Suprapubic skin (tissue), 4 donors: ENCODE data around the gene ERCC6L. TPM values are rescaled to one million over a fixed set of nuclear protein-coding genes. Genes with fewer than 3 reads are reported as not detected.

Experiments used
- DNase-seq, 2 donors: peaks; one replicate each; pipeline ENCODE4 v3.0.0-alpha.2; 2019; ENCODE audit warnings: low spot score in 2 of 2
- H3K27ac ChIP-seq: fragments of 200-600 bp; sonication (generic); one replicate; pipeline ENCODE4 v1.5.1; 2019
- H3K27me3 ChIP-seq: fragments of 200-600 bp; sonication (generic); one replicate; pipeline ENCODE4 v1.5.1; 2019
- H3K36me3 ChIP-seq: fragments of 200-600 bp; sonication (generic); one replicate; pipeline ENCODE4 v1.5.1; 2019
- H3K4me1 ChIP-seq: fragments of 200-600 bp; sonication (generic); one replicate; pipeline ENCODE4 v1.5.1; 2019
- H3K4me3 ChIP-seq: fragments of 200-600 bp; sonication (generic); one replicate; pipeline ENCODE4 v1.5.1; 2019; ENCODE audit warnings: mild to moderate bottlenecking
- H3K9me3 ChIP-seq: fragments of 200-600 bp; sonication (generic); one replicate; pipeline ENCODE4 v1.5.1; 2019
- CTCF ChIP-seq, 2 donors: fragments of 200-600 bp in 1 of 2; fragments of 450-650 bp in 1 of 2; sonication (generic) in 1 of 2; IDR thresholded peaks; one replicate each; pipeline ENCODE4 v1.5.1; 2016 to 2019; ENCODE audit warnings: antibody characterized with exemption in 2 of 2, mild to moderate bottlenecking in 1 of 2, moderate library complexity in 1 of 2
- EP300 ChIP-seq: sonication (generic); formaldehyde crosslinking; IDR thresholded peaks from one replicate; pipeline ENCODE4 v1.6.1; 2017; ENCODE audit warnings: antibody characterized with exemption
- POLR2A ChIP-seq, 2 donors: fragments of 450-650 bp; IDR thresholded peaks; one replicate each; pipeline ENCODE4 v1.6.1; 2017; ENCODE audit warnings: antibody characterized with exemption in 2 of 2, mild to moderate bottlenecking in 2 of 2, moderate library complexity in 2 of 2
- POLR2AphosphoS5 ChIP-seq, 3 donors: sonication (generic); formaldehyde crosslinking; IDR thresholded peaks; one replicate each; pipeline ENCODE4 v1.6.1; 2017; ENCODE audit warnings: antibody characterized with exemption in 3 of 3
- WGBS: methylation state at CpG from one replicate; pipeline ENCODE4 v1.1.5; 2018; 5-methylcytosine and 5-hydroxymethylcytosine counted together
- total RNA-seq, 4 donors: library from RNA; depleted of rRNA; stranded (reverse); fragments of >200 nt; gene quantifications; one replicate each; pipeline ENCODE4 v1.1.0, GENCODE V29; 2016

The ERCC6L gene
- total RNA-seq, 4 donors from 2014 or later: 0.30 to 0.68 (median 0.41) TPM

- no peak overlapping the region for H3K4me3 ChIP-seq
- H3K4me1 ChIP-seq: no peaks in the 10 kb centered on the region
- TF ChIP-seq EP300 (no peak), POLR2A (IDR thresholded peaks at IDR 0.05) (no peak), POLR2AphosphoS5 (IDR thresholded peaks at IDR 0.05) (no peak), CTCF (IDR thresholded peaks at IDR 0.05) (no peak)
- no peaks in the 10 kb centered on the region for H3K9me3 ChIP-seq
- no peaks in the 10 kb centered on the region for H3K36me3 ChIP-seq
- no peak overlapping the region for H3K27ac ChIP-seq
- no peaks in the 10 kb centered on the region for H3K27me3 ChIP-seq
- no peak for DNase-seq
- WGBS: 81% methylated on average over 4 of the region's 4 CpGs
Measured at GRCh38 chrX:72207366-72207765, 31.5 kb downstream of the ERCC6L start.

GRCh38 chrX:72205706-72206105 is 33.1 kb downstream of the ERCC6L start:
- Histone ChIP-seq H3K9me3 (no peaks in the 10 kb centered on the region), H3K4me1 (no peaks in the 10 kb centered on the region), H3K27me3 (no peaks in the 10 kb centered on the region), H3K36me3 (no peaks in the 10 kb centered on the region), H3K27ac (no peak overlapping the region), H3K4me3 (no peak overlapping the region)
- DNase-seq: no peak
- 91% methylated on average over 2 of the region's 2 CpGs for WGBS
- TF ChIP-seq EP300 (no peak), POLR2A (IDR thresholded peaks at IDR 0.05) (no peak), POLR2AphosphoS5 (IDR thresholded peaks at IDR 0.05) (no peak)

DNA sequence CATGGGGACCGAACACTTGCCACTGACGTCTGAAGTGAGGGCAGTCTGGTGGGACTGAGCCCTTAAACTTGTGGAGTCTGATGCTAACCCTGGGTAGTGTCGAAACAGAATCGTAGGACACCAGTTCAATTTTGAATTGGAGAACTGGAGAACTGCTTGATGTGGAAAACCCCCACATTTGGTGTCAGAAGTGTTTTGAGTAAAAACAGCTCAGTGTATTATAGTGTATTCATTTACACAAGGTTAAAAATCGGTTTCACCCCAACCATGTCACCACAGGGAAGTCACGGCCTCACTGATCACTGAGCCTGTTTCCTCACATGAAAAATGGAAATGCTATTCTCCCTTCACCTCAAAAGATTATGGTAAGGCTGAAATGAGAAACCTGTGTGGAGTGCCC is 35.4 kb downstream of the ERCC6L start:
- TF ChIP-seq POLR2A (IDR thresholded peaks at IDR 0.05) (no peak), CTCF (IDR thresholded peaks at IDR 0.05) (no peak), EP300 (no peak)
- H3K4me1 ChIP-seq: no peaks in the 10 kb centered on the region
- H3K27ac ChIP-seq: no peak overlapping the region
- no peaks in the 10 kb centered on the region for H3K9me3 ChIP-seq
- H3K27me3 ChIP-seq: no peaks in the 10 kb centered on the region
- WGBS: 86% methylated on average over 6 of the region's 6 CpGs
- peaks cover 7% of the 10 kb centered on the region for H3K36me3 ChIP-seq
- H3K4me3 ChIP-seq: no peak overlapping the region
- no peak for DNase-seq

- H3K4me3 ChIP-seq: no peak overlapping the region
- peaks cover 12% of the 10 kb centered on the region for H3K36me3 ChIP-seq
- WGBS: 60% methylated on average over 4 of the region's 4 CpGs
- H3K4me1 ChIP-seq: no peaks in the 10 kb centered on the region
- no peak overlapping the region for H3K27ac ChIP-seq
- no peaks in the 10 kb centered on the region for H3K27me3 ChIP-seq
- no peaks in the 10 kb centered on the region for H3K9me3 ChIP-seq
- TF ChIP-seq POLR2A (IDR thresholded peaks at IDR 0.05): no peak
- TF ChIP-seq POLR2AphosphoS5 (IDR thresholded peaks at IDR 0.05): no peak
- TF ChIP-seq EP300: no peak
- TF ChIP-seq CTCF (IDR thresholded peaks at IDR 0.05): no peak
- no peak for DNase-seq
Measured at GRCh38 chrX:72202792-72203401, 35.9 kb downstream of the ERCC6L start.

DNA sequence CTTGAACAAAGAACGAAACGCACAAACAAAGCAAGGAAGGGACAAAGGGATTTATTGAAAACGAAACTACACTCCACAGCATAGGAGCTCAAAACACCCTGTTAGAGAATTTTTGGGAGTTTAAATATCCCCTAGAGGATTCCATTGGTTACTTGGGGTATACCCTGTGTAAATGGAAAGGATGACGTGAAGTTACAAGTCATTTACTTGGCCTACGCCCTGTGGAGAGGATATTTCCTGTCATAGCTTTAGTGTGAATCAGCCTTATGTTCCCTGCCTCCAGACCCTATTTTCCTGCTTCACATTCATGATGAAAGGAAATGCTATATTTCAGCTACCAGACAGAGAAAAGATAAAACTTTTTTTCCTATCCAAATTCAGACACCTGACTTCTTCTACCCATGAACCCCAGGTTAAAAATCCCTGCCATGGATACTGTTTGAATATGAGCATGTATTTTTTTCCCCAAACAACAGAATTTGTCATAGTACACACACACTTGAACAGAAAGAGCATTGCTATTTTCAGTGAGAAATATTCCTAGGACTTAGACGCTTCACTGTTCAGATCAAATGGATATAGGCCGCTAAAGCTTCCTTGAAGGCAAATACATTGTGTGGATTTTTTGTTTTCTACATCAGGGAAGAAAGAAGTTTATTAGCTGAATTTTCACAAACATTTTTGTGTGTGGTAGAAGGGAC is 36.8 kb downstream of the ERCC6L start:
- Histone ChIP-seq H3K4me1 (no peaks in the 10 kb centered on the region), H3K9me3 (no peaks in the 10 kb centered on the region), H3K27me3 (no peaks in the 10 kb centered on the region), H3K4me3 (no peak overlapping the region), H3K36me3 (peaks cover 16% of the 10 kb centered on the region), H3K27ac (no peak overlapping the region)
- DNase-seq: no peak
- TF ChIP-seq EP300 (no peak), POLR2A (IDR thresholded peaks at IDR 0.05) (no peak), POLR2AphosphoS5 (IDR thresholded peaks at IDR 0.05) (no peak), CTCF (IDR thresholded peaks at IDR 0.05) (no peak)
- 81% methylated on average over 7 of the region's 7 CpGs for WGBS
